ENCODE results near the gene SLC25A29. TPM values are rescaled to one million over a fixed set of nuclear protein-coding genes. Genes with fewer than 3 reads are reported as not detected.

SLC25A29 gene
- total and polyA plus RNA-seq, 2 of the 13 experiments (the other 11 are each of a cell fraction or from before 2014, with no cell fraction given) = 12.2 to 17.2 TPM

GRCh38 chr14:100285021-100285912 is 21.0 kb downstream of the SLC25A29 start (continued):
- TF ChIP-seq ZNF18 (CRISPR knock-in tag; IDR thresholded peaks at IDR 0.05; ENCODE audit: insufficient replicate concordance) (no peak), DNMT3B (CRISPR knock-in tag; conservative IDR thresholded peaks at IDR 0.05) (no peak), ZNF678 (CRISPR knock-in tag; IDR thresholded peaks at IDR 0.05) (peak; percentile 30; the same call in 1 of the 2 replicates), EP300 (IDR thresholded peaks at IDR 0.05; ENCODE audit: low read depth in 2 of 2, low read length in 2 of 2) (no peak), EP300 (CRISPR knock-in tag; IDR thresholded peaks at IDR 0.05; ENCODE audit: borderline replicate concordance) (peak; percentile 53; the same call in 1 of the 2 replicates), ZBTB14 (CRISPR knock-in tag; IDR thresholded peaks at IDR 0.05) (peak; percentile 53), RELA (CRISPR knock-in tag; IDR thresholded peaks at IDR 0.05) (no peak), CENPX (CRISPR knock-in tag; IDR thresholded peaks at IDR 0.05) (no peak), CCAR2 (optimal IDR thresholded peaks at IDR 0.05; ENCODE audit: low read depth, low read length) (no peak), SIX4 (CRISPR knock-in tag; IDR thresholded peaks at IDR 0.05) (no peak), TFAP4 (IDR thresholded peaks at IDR 0.05; ENCODE audit: borderline replicate concordance, low read depth) (no peak), DMTF1 (CRISPR knock-in tag; IDR thresholded peaks at IDR 0.05) (no peak), ZBTB34 (CRISPR knock-in tag; IDR thresholded peaks at IDR 0.05) (peak; percentile 63; the same call in 1 of the 2 replicates), PATZ1 (CRISPR knock-in tag; IDR thresholded peaks at IDR 0.05) (peak; percentile 97), PTBP1 (IDR thresholded peaks at IDR 0.05; ENCODE audit: low read depth, low read length, poor library complexity, severe bottlenecking) (no peak), DR1 (CRISPR knock-in tag; IDR thresholded peaks at IDR 0.05) (peak; percentile 52), SIN3B (IDR thresholded peaks at IDR 0.05; ENCODE audit: low read length) (no peak), SMAD1 (CRISPR knock-in tag; IDR thresholded peaks at IDR 0.05; ENCODE audit: borderline replicate concordance, low read depth) (no peak), EHMT2 (IDR thresholded peaks at IDR 0.05; ENCODE audit: borderline replicate concordance, low read depth, low read length) (no peak)
